ENCODE data around the gene TACR1. TPM values are rescaled to one million over a fixed set of nuclear protein-coding genes. Genes with fewer than 3 reads are reported as not detected.

Gene TACR1
- total and polyA plus RNA-seq, 2 of the 13 experiments (the other 11 are each of a cell fraction or from before 2014, with no cell fraction given): not detected

GRCh38 chr2:75044291-75044690 is 155.0 kb downstream of the TACR1 start:
- Histone ChIP-seq H3K79me2 (ENCODE audit: insufficient read depth, low read length) (no peaks in the 10 kb centered on the region), H3K27ac (ENCODE audit: extremely low read length, insufficient read depth, low read length) (no peak overlapping the region), H4K20me1 (ENCODE audit: insufficient read depth, low read length) (no peaks in the 10 kb centered on the region), H3K27me3 (ENCODE audit: control insufficient read depth in 1 of 2, insufficient read depth in 2 of 2, low read length in 2 of 2) (no peaks in the 10 kb centered on the region), H3K4me3 (replicated peaks in 1 of 3; ENCODE audit: insufficient read depth in 1 of 3, low read depth in 2 of 3, low read length in 3 of 3) (no peak overlapping the region), H3K4me1 (ENCODE audit: insufficient read depth, low read length) (peaks cover 20% of the 10 kb centered on the region), H3K9ac (ENCODE audit: insufficient read depth, low read depth, low read length) (no peak overlapping the region), H3K36me3 (replicated peaks in 1 of 2; ENCODE audit: control insufficient read depth in 1 of 2, insufficient read depth in 2 of 2, low read length in 2 of 2) (no peaks in the 10 kb centered on the region), H3K4me2 (ENCODE audit: low read depth, low read length) (no peak overlapping the region), H3K9me3 (ENCODE audit: low read length) (no peaks in the 10 kb centered on the region), H2AFZ (ENCODE audit: low read length) (no peak overlapping the region)
- in situ Hi-C loops (cut with HindIII; ENCODE audit: extremely low pct_ligation_motif_present, low pct_unique_long_range_greater_than_20kb): no loop called here
- CTCF ChIA-PET (ENCODE audit: low intra/inter-chr PET ratio, low total read pairs): no interaction called here
- no TSS peak for BruUV-seq (replicated peaks)
- POLR2A ChIA-PET: no interaction called here
- intact Hi-C loops (cut with micrococcal nuclease; ENCODE audit: unreplicated experiment): no loop called here
- WGBS (ENCODE audit: low lambda C conversion rate): 96% methylated on average over 2 of the region's 2 CpGs
- no peak for DNase-seq (ENCODE audit: low spot score)
- no peak for ATAC-seq
- no peak for FAIRE-seq
- TF ChIP-seq ZBTB14 (CRISPR knock-in tag; IDR thresholded peaks at IDR 0.05) (no peak), ZNF260 (CRISPR knock-in tag; IDR thresholded peaks at IDR 0.05; ENCODE audit: borderline replicate concordance, low read depth) (no peak), SMAD3 (CRISPR knock-in tag; IDR thresholded peaks at IDR 0.05) (no peak), ZFX (CRISPR knock-in tag; IDR thresholded peaks at IDR 0.05; ENCODE audit: low read depth) (no peak), PREB (CRISPR knock-in tag; IDR thresholded peaks at IDR 0.05) (no peak), CEBPG (CRISPR knock-in tag; IDR thresholded peaks at IDR 0.05) (no peak), ZNF383 (CRISPR knock-in tag; IDR thresholded peaks at IDR 0.05; ENCODE audit: borderline replicate concordance) (no peak), IRF1 (CRISPR knock-in tag; IDR thresholded peaks at IDR 0.05; ENCODE audit: low read depth) (no peak), ZNF33B (CRISPR knock-in tag; IDR thresholded peaks at IDR 0.05) (no peak), ZSCAN25 (CRISPR knock-in tag; IDR thresholded peaks at IDR 0.05) (no peak), SAFB2 (CRISPR knock-in tag; IDR thresholded peaks at IDR 0.05; ENCODE audit: borderline replicate concordance, low read depth) (no peak), PRDM10 (CRISPR knock-in tag; IDR thresholded peaks at IDR 0.05; ENCODE audit: low read depth) (no peak), ZSCAN30 (CRISPR knock-in tag; IDR thresholded peaks at IDR 0.05) (no peak), TEAD3 (CRISPR knock-in tag; optimal IDR thresholded peaks at IDR 0.05; ENCODE audit: borderline replicate concordance) (no peak), BORCS8-MEF2B (CRISPR knock-in tag; IDR thresholded peaks at IDR 0.05) (no peak), ZFP37 (CRISPR knock-in tag; IDR thresholded peaks at IDR 0.05; ENCODE audit: borderline replicate concordance) (no peak), LBX2 (CRISPR knock-in tag; IDR thresholded peaks at IDR 0.05; ENCODE audit: borderline replicate concordance) (no peak)
